Endothelial cell of umbilical vein (primary cell): ENCODE measurements around the gene SMTNL1.

Experiments
- EZH2 ChIP-seq: IDR thresholded peaks from 2 replicates; pipeline ENCODE4 v1.6.1; 2012; ENCODE audit warnings: borderline replicate concordance, low read depth, mild to moderate bottlenecking, moderate library complexity, low read length, inconsistent platforms; ENCODE audit not compliant: severe bottlenecking
- TF ChIP-seq, protein P1 (sequence below), 2 donors: IDR thresholded peaks; 1 replicate in 1 of 2; 2 replicates in 1 of 2; pipeline ENCODE4 v1.5.1; 2011; ENCODE audit warnings: low read length in 2 of 2, mild to moderate bottlenecking in 2 of 2, moderate library complexity in 2 of 2, control low read depth in 1 of 2, inconsistent platforms in 1 of 2, low read depth in 1 of 2; ENCODE audit not compliant: insufficient read depth in 1 of 2; ENCODE audit errors: extremely low read depth in 1 of 2

GRCh38 chr11:57500515-57500914, 36.9 kb upstream of the SMTNL1 start:
- TF ChIP-seq, protein P1, sequence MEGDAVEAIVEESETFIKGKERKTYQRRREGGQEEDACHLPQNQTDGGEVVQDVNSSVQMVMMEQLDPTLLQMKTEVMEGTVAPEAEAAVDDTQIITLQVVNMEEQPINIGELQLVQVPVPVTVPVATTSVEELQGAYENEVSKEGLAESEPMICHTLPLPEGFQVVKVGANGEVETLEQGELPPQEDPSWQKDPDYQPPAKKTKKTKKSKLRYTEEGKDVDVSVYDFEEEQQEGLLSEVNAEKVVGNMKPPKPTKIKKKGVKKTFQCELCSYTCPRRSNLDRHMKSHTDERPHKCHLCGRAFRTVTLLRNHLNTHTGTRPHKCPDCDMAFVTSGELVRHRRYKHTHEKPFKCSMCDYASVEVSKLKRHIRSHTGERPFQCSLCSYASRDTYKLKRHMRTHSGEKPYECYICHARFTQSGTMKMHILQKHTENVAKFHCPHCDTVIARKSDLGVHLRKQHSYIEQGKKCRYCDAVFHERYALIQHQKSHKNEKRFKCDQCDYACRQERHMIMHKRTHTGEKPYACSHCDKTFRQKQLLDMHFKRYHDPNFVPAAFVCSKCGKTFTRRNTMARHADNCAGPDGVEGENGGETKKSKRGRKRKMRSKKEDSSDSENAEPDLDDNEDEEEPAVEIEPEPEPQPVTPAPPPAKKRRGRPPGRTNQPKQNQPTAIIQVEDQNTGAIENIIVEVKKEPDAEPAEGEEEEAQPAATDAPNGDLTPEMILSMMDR (IDR thresholded peaks at IDR 0.05; ENCODE audit: extremely low read depth in 1 of 2, insufficient read depth in 1 of 2, low read depth in 1 of 2, low read length in 2 of 2) = no peak
- TF ChIP-seq EZH2 = no peak
